ENCODE data around the gene RGS9BP.
"Not testable (repeated sequence)": the region's sequence is repeated elsewhere in the genome, so short reads cannot be mapped to it uniquely, and the experiment has no call there.

- not testable (repeated sequence) for TF ChIP-seq CTCF (conservative IDR thresholded peaks at IDR 0.05; ENCODE audit: low read depth in 2 of 2); NANOG (IDR thresholded peaks at IDR 0.05; ENCODE audit: borderline replicate concordance); POLR2AphosphoS5 (IDR thresholded peaks at IDR 0.05; ENCODE audit: low read depth); REST (IDR thresholded peaks at IDR 0.05; ENCODE audit: unreplicated experiment); EZH2 (IDR thresholded peaks at IDR 0.05; ENCODE audit: low read depth, unreplicated experiment); EZH2phosphoT487 (IDR thresholded peaks at IDR 0.05; ENCODE audit: unreplicated experiment); STAT1 (IDR thresholded peaks at IDR 0.05; ENCODE audit: unreplicated experiment); ETS1 (IDR thresholded peaks at IDR 0.05); ZNF331 (CRISPR knock-in tag; IDR thresholded peaks at IDR 0.05; ENCODE audit: low read depth); JUNB (IDR thresholded peaks at IDR 0.05; ENCODE audit: unreplicated experiment); CREB1 (CRISPR knock-in tag; IDR thresholded peaks at IDR 0.05; ENCODE audit: low read depth); ZNF462 (CRISPR knock-in tag; IDR thresholded peaks at IDR 0.05)
Observed at GRCh38 chr19:32656379-32656778, 19.3 kb upstream of the RGS9BP start.
